OCI-LY1 (cell line): ENCODE data around the gene CD22.

Experiments
- EZH2 ChIP-seq: fragments of 200-600 bp; sonication (generic), shearing (Covaris generic); IDR thresholded peaks from 2 replicates; pipeline ENCODE4 v1.8.0; 2017; ENCODE audit warnings: borderline replicate concordance, mixed run types, mild to moderate bottlenecking, antibody characterized with exemption, low read length, moderate library complexity, mixed read lengths
- TF ChIP-seq, protein P1 (sequence below): fragments of 200-600 bp; sonication (generic), shearing (Covaris generic); IDR thresholded peaks from 2 replicates; pipeline ENCODE4 v1.5.1; 2017; ENCODE audit warnings: mild to moderate bottlenecking, antibody characterized with exemption, low read length, moderate library complexity, mixed read lengths

DNA sequence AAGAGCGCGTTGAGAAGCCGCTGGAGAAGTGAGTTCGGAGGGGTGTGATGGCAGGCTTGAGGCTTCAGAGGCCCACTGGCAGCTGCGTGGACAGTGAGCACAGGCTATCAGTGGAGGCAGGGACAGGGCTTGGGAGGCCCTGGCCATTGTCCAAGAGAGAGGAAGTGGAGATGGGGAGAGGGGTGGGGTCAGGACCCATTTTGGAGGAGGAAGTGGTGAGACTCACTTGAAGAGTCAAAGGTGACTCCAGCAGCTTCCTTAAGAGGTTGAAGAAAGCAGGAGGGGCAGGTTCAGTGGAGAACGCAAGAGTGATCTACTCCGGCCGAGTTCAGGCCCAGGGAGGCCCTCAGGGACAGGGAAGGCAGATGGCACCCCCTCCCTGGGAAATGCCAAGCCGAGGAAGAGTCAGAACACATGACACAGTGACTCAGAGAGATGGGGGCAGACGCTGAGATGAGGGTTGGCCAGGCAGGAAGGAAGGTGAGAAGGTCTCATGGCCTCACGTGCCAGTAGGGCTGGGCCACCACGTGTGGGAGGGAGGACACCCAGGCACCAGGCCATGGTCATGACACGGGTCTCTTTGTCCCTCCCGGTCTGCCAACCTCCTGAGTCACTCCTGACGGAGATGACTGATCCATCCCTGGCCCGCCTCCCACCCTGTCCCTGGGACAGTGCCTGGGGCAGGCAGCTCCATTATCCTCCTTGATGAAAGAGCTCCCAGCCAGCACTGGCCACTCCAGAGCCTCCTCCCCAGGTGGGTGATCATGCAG lies 10.1 kb upstream of the CD22 start:
- TF ChIP-seq, protein P1, sequence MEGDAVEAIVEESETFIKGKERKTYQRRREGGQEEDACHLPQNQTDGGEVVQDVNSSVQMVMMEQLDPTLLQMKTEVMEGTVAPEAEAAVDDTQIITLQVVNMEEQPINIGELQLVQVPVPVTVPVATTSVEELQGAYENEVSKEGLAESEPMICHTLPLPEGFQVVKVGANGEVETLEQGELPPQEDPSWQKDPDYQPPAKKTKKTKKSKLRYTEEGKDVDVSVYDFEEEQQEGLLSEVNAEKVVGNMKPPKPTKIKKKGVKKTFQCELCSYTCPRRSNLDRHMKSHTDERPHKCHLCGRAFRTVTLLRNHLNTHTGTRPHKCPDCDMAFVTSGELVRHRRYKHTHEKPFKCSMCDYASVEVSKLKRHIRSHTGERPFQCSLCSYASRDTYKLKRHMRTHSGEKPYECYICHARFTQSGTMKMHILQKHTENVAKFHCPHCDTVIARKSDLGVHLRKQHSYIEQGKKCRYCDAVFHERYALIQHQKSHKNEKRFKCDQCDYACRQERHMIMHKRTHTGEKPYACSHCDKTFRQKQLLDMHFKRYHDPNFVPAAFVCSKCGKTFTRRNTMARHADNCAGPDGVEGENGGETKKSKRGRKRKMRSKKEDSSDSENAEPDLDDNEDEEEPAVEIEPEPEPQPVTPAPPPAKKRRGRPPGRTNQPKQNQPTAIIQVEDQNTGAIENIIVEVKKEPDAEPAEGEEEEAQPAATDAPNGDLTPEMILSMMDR = no peak
- no peak for TF ChIP-seq EZH2
